Liver (tissue), 9 donors: ENCODE results near the gene AP3B1. TPM values are rescaled to one million over a fixed set of nuclear protein-coding genes. Genes with fewer than 3 reads are reported as not detected.
A peak's percentile ranks its signal among the peaks of the same experiment; 100 is the strongest.

Experiments used
- DNase-seq: peaks from one replicate; pipeline ENCODE4 v3.0.0-alpha.2; 2017; ENCODE audit warnings: low spot score
- H3K27ac ChIP-seq, 2 donors: one replicate each; pipeline ENCODE4 v1.7.0; 2013; ENCODE audit warnings: inconsistent platforms in 2 of 2, low read length in 2 of 2, control low read depth in 1 of 2, low read depth in 1 of 2, mild to moderate bottlenecking in 1 of 2
- H3K27me3 ChIP-seq, 4 donors: one replicate each; pipeline versions ENCODE4 v1.6.1 to v1.7.0; 2013; ENCODE audit warnings: low read length in 3 of 4, inconsistent platforms in 1 of 4, mild to moderate bottlenecking in 1 of 4, moderate library complexity in 1 of 4; ENCODE audit not compliant: control insufficient read depth in 4 of 4, insufficient read depth in 4 of 4
- H3K36me3 ChIP-seq, 4 donors: one replicate each; pipeline versions ENCODE4 v1.6.1 to v1.7.0; 2013; ENCODE audit warnings: low read length in 3 of 4, mild to moderate bottlenecking in 3 of 4, low read depth in 1 of 4, moderate library complexity in 1 of 4; ENCODE audit not compliant: control insufficient read depth in 4 of 4, insufficient read depth in 3 of 4
- H3K4me1 ChIP-seq, 4 donors: one replicate each; pipeline versions ENCODE4 v1.6.1 to v1.7.0; 2013; ENCODE audit warnings: low read length in 3 of 4, mild to moderate bottlenecking in 3 of 4, moderate library complexity in 1 of 4; ENCODE audit not compliant: control insufficient read depth in 4 of 4, insufficient read depth in 4 of 4
- H3K4me3 ChIP-seq, 3 donors: one replicate each; pipeline versions ENCODE4 v1.6.1 to v1.7.0; 2013; ENCODE audit warnings: low read length in 3 of 3, control low read depth in 1 of 3, low read depth in 1 of 3, mild to moderate bottlenecking in 1 of 3
- H3K9ac ChIP-seq, 2 donors: one replicate each; pipeline ENCODE4 v1.7.0; 2013; ENCODE audit warnings: low read length in 2 of 2, mild to moderate bottlenecking in 2 of 2, moderate library complexity in 2 of 2, control low read depth in 1 of 2, low read depth in 1 of 2
- H3K9me3 ChIP-seq, 4 donors: one replicate each; pipeline versions ENCODE4 v1.6.1 to v1.7.0; 2013; ENCODE audit warnings: low read length in 3 of 4; ENCODE audit not compliant: control insufficient read depth in 4 of 4
- EGR1 ChIP-seq, 2 donors: IDR thresholded peaks; 2 replicates each; pipeline ENCODE4 v1.6.1; 2016 to 2018; ENCODE audit warnings: antibody characterized with exemption in 2 of 2, low read depth in 2 of 2
- FOXA1 ChIP-seq: IDR thresholded peaks from 2 replicates; pipeline ENCODE4 v1.6.1; 2016; ENCODE audit warnings: antibody characterized with exemption
- FOXA2 ChIP-seq: IDR thresholded peaks from 2 replicates; pipeline ENCODE4 v1.6.1; 2016; ENCODE audit warnings: antibody characterized with exemption
- GABPA ChIP-seq, 2 donors: IDR thresholded peaks in 1 of 2; conservative IDR thresholded peaks in 1 of 2; 2 replicates each; pipeline ENCODE4 v1.6.1; 2016; ENCODE audit warnings: antibody characterized with exemption in 2 of 2, mild to moderate bottlenecking in 1 of 2, moderate library complexity in 1 of 2
- HNF4A ChIP-seq, 2 donors: conservative IDR thresholded peaks; 2 replicates each; pipeline ENCODE4 v1.6.1; 2016; ENCODE audit warnings: antibody characterized with exemption in 2 of 2, mild to moderate bottlenecking in 2 of 2
- HNF4G ChIP-seq: IDR thresholded peaks from 2 replicates; pipeline ENCODE4 v1.6.1; 2016; ENCODE audit warnings: antibody characterized with exemption
- JUND ChIP-seq, 2 donors: IDR thresholded peaks; 2 replicates each; pipeline ENCODE4 v1.6.1; 2016; ENCODE audit warnings: antibody characterized with exemption in 2 of 2
- MAX ChIP-seq: IDR thresholded peaks from 2 replicates; pipeline ENCODE4 v1.6.1; 2016; ENCODE audit warnings: antibody characterized with exemption
- NR2F2 ChIP-seq: IDR thresholded peaks from 2 replicates; pipeline ENCODE4 v1.6.1; 2016; ENCODE audit warnings: antibody characterized with exemption
- RXRA ChIP-seq, 2 donors: IDR thresholded peaks; 2 replicates each; pipeline ENCODE4 v1.6.1; 2017 to 2018; ENCODE audit warnings: antibody characterized with exemption in 2 of 2, mild to moderate bottlenecking in 1 of 2
- SP1 ChIP-seq: IDR thresholded peaks from 2 replicates; pipeline ENCODE4 v1.6.1; 2018; ENCODE audit warnings: antibody characterized with exemption, mild to moderate bottlenecking
- TAF1 ChIP-seq: conservative IDR thresholded peaks from 2 replicates; pipeline ENCODE4 v1.6.1; 2016; ENCODE audit warnings: antibody characterized with exemption, mild to moderate bottlenecking
- YY1 ChIP-seq: IDR thresholded peaks from 2 replicates; pipeline ENCODE4 v1.6.1; 2016; ENCODE audit warnings: antibody characterized with exemption, mild to moderate bottlenecking
- WGBS: extraction: QIAGEN DNeasy Blood & Tissue Kit; methylation state at CpG from one replicate; pipeline ENCODE4 v1.1.7; 2013; 5-methylcytosine and 5-hydroxymethylcytosine counted together
- polyA plus RNA-seq, 2 donors: library from polyadenylated mRNA; stranded (reverse) in 1 of 2; unstranded in 1 of 2; fragments of 200-250 nt in 1 of 2; fragments of >200 nt in 1 of 2; fragmentation: Nextera tagmentation in 1 of 2; extraction: Ambion mirVana in 1 of 2; gene quantifications; one replicate each; pipeline versions ENCODE4 v1.2.1 to v1.2.3, GENCODE V29; 2013 to 2015
- total RNA-seq, 2 donors: library from RNA; depleted of rRNA; stranded (reverse); fragments of >200 nt; gene quantifications; one replicate each; pipeline ENCODE4 v1.2.3, GENCODE V29; 2014
- TF ChIP-seq, protein P1 (sequence below): IDR thresholded peaks from 2 replicates; pipeline ENCODE4 v1.6.1; 2016; ENCODE audit warnings: antibody characterized with exemption, mild to moderate bottlenecking
- TF ChIP-seq, protein P2 (sequence below): IDR thresholded peaks from 2 replicates; pipeline ENCODE4 v1.6.1; 2016; ENCODE audit warnings: antibody characterized with exemption
- donor health status: healthy.
- donor health status: healthy.
- donor health status: healthy.
- donor health status: healthy.
- donor health status: healthy.

Gene AP3B1
- total and polyA plus RNA-seq, 4 donors: 8.2 to 23.1 (median 14.4) TPM

DNA sequence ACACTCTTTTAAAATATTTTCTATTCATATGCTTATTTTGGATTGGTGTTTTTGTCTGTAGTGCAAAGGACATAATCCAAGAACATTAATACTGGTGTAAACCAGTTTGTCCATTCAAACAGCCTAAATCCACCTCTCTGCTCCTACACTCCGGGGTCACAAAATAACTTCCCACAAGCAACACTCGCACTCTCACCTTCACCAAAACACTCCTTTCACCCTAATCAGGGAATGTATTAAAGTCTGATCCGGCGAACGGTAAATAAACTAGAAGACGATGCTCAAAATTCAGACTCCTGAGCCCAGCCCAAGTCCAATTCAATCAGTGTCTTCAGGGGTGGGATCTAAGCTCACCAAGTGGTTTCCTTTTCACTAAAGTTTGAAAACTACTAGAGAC is 649 bp downstream of the AP3B1 start:
- no peaks in the 10 kb centered on the region for H3K27me3 ChIP-seq
- H3K4me3 ChIP-seq: peak overlapping the region; percentile 76 to 99 (median 86)
- WGBS: under 1% methylated on average over 6 of the region's 6 CpGs
- H3K4me1 ChIP-seq: peaks cover 3 to 24% (median 8%) of the 10 kb centered on the region in 4 donors
- no peaks in the 10 kb centered on the region for H3K9me3 ChIP-seq
- peaks cover 0 to 2% (median 0%) of the 10 kb centered on the region in 4 donors for H3K36me3 ChIP-seq
- peak overlapping the region; percentile 90 to 99 for H3K9ac ChIP-seq
- H3K27ac ChIP-seq: peak overlapping the region; percentile 80 to 95
- TF ChIP-seq TAF1: no peak
- no peak for TF ChIP-seq RXRA (IDR thresholded peaks at IDR 0.05)
- TF ChIP-seq, protein P1, sequence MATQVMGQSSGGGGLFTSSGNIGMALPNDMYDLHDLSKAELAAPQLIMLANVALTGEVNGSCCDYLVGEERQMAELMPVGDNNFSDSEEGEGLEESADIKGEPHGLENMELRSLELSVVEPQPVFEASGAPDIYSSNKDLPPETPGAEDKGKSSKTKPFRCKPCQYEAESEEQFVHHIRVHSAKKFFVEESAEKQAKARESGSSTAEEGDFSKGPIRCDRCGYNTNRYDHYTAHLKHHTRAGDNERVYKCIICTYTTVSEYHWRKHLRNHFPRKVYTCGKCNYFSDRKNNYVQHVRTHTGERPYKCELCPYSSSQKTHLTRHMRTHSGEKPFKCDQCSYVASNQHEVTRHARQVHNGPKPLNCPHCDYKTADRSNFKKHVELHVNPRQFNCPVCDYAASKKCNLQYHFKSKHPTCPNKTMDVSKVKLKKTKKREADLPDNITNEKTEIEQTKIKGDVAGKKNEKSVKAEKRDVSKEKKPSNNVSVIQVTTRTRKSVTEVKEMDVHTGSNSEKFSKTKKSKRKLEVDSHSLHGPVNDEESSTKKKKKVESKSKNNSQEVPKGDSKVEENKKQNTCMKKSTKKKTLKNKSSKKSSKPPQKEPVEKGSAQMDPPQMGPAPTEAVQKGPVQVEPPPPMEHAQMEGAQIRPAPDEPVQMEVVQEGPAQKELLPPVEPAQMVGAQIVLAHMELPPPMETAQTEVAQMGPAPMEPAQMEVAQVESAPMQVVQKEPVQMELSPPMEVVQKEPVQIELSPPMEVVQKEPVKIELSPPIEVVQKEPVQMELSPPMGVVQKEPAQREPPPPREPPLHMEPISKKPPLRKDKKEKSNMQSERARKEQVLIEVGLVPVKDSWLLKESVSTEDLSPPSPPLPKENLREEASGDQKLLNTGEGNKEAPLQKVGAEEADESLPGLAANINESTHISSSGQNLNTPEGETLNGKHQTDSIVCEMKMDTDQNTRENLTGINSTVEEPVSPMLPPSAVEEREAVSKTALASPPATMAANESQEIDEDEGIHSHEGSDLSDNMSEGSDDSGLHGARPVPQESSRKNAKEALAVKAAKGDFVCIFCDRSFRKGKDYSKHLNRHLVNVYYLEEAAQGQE: no peak
- TF ChIP-seq FOXA2: no peak
- no peak for TF ChIP-seq JUND (IDR thresholded peaks at IDR 0.05)
- no peak for DNase-seq

GRCh38 chr5:78291687-78292086 is 2.8 kb downstream of the AP3B1 start:
- peaks cover 3 to 24% (median 8%) of the 10 kb centered on the region in 4 donors for H3K4me1 ChIP-seq
- no peaks in the 10 kb centered on the region for H3K9me3 ChIP-seq
- H3K27ac ChIP-seq: no peak overlapping the region
- no peaks in the 10 kb centered on the region for H3K27me3 ChIP-seq
- 89% methylated on average over 2 of the region's 2 CpGs for WGBS
- H3K36me3 ChIP-seq: peaks cover 0 to 2% (median 0%) of the 10 kb centered on the region in 4 donors
- H3K9ac ChIP-seq: no peak overlapping the region
- H3K4me3 ChIP-seq: no peak overlapping the region
- TF ChIP-seq YY1 (no peak), RXRA (IDR thresholded peaks at IDR 0.05) (no peak), HNF4G (no peak), FOXA2 (no peak), FOXA1 (no peak), GABPA (IDR thresholded peaks at IDR 0.05 in 1 of 2, conservative IDR thresholded peaks at IDR 0.05 in 1 of 2) (no peak)
- TF ChIP-seq, protein P2, sequence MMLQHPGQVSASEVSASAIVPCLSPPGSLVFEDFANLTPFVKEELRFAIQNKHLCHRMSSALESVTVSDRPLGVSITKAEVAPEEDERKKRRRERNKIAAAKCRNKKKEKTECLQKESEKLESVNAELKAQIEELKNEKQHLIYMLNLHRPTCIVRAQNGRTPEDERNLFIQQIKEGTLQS: no peak
- no peak for DNase-seq

DNA sequence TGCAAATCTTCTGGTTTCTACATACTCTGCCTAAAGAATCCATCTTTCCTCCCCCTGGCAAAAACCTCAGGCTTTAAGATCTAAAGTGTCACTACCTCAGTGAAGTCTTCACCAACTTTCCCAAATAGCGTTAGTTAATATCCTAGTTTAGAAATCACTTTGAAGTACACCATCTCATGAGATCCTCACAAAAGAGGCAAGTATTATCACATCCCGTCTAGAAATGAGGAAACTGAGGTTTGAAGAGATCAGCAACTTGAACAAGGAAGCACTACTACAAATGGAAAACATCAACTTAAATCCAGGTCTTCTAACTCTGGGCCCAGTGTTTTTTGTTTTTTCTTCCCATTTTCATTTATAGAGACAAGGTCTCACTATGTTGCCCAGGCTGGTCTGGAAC is 4.6 kb downstream of the AP3B1 start:
- DNase-seq: no peak
- peaks cover 0 to 2% (median 0%) of the 10 kb centered on the region in 4 donors for H3K36me3 ChIP-seq
- H3K4me3 ChIP-seq: no peak overlapping the region
- WGBS: 86% methylated on average over 2 of the region's 2 CpGs
- no peak overlapping the region for H3K27ac ChIP-seq
- H3K4me1 ChIP-seq: peaks cover 0 to 15% (median 2%) of the 10 kb centered on the region in 4 donors
- H3K9ac ChIP-seq: no peak overlapping the region
- no peak for TF ChIP-seq TAF1
- H3K9me3 ChIP-seq: no peaks in the 10 kb centered on the region
- no peaks in the 10 kb centered on the region for H3K27me3 ChIP-seq

GRCh38 chr5:78288246-78288645 is 6.3 kb downstream of the AP3B1 start:
- peaks cover 0 to 8% (median 2%) of the 10 kb centered on the region in 4 donors for H3K4me1 ChIP-seq
- no peak overlapping the region for H3K27ac ChIP-seq
- no peak for DNase-seq
- no peaks in the 10 kb centered on the region for H3K9me3 ChIP-seq
- H3K4me3 ChIP-seq: no peak overlapping the region
- 98% methylated on average over 3 of the region's 3 CpGs for WGBS
- H3K36me3 ChIP-seq: peaks cover 0 to 2% (median 0%) of the 10 kb centered on the region in 4 donors
- H3K9ac ChIP-seq: no peak overlapping the region
- H3K27me3 ChIP-seq: no peaks in the 10 kb centered on the region
- TF ChIP-seq FOXA1 (no peak), HNF4G (no peak), HNF4A (conservative IDR thresholded peaks at IDR 0.05) (no peak), EGR1 (IDR thresholded peaks at IDR 0.05; ENCODE audit: low read depth in 2 of 2) (no peak), FOXA2 (no peak), JUND (IDR thresholded peaks at IDR 0.05) (no peak), SP1 (no peak), RXRA (IDR thresholded peaks at IDR 0.05) (no peak), TAF1 (no peak), GABPA (IDR thresholded peaks at IDR 0.05 in 1 of 2, conservative IDR thresholded peaks at IDR 0.05 in 1 of 2) (no peak), MAX (no peak), YY1 (no peak), NR2F2 (no peak)
- TF ChIP-seq, protein P2: no peak
- TF ChIP-seq, protein P1: no peak
